GM12874 (cell line): Measurements from ENCODE around the gene SNX11.

Experiments
- CTCF ChIP-seq: IDR thresholded peaks from 2 replicates; pipeline ENCODE4 v1.5.1; 2011; ENCODE audit warnings: low read depth, mild to moderate bottlenecking, control low read depth, low read length, moderate library complexity; ENCODE audit not compliant: insufficient read depth

Gene SNX11

GRCh38 chr17:48152289-48152688 lies 44.7 kb downstream of the SNX11 start:
- no peak for TF ChIP-seq CTCF

DNA sequence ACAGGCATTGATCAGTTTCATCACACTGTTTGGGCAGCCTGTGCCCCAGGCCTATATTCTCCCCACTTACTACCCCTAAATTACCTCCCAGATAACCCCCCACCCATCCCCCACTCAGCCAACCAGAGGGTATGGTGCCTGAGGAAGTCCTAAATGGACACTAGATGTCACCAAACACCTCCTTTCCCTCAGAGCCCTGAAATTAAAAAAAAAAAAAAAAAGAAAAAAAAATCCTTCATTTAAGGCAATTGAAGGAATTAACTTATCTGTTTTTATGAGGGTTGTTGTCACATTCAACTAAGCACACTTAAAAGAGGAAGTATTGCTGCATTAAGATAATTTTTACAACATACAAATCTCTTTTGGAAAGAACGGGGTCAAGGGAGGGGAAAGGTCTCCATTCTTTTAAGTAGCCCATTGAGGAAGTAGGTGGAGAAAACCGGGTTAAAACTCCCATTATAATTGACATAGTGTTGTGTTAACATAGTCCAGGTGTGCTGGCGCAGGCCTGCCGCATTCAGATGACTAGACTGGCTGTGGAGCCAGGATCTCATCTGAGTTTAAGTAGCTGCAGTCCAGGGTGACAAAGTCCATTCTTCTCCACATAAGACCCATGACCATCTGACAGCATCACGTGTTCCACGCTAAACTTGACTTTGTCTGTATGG lies 46.3 kb downstream of the SNX11 start:
- TF ChIP-seq CTCF: no peak

- TF ChIP-seq CTCF: no peak
Observed at GRCh38 chr17:48155889-48156611, 48.5 kb downstream of the SNX11 start.

DNA sequence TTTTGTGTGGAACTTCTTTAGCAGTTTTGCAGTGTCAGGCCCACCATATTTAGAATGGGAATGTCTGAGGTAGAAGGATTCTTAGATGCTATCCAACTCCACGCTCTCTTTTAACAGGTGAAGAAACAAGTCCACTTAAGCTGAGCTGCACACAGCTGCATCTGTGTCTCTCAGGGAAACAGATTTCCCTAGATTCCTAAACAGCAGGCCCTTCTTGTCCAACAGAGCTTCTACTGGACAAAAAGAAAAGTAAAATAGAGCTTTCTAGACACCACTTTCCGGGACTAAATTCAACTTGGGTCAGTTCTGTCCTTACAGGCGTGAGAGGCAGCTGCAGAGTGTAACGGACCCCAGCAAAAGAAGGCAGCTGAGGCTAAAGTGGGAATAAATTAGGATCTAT lies 51.7 kb downstream of the SNX11 start:
- no peak for TF ChIP-seq CTCF

GRCh38 chr17:48160177-48161081 lies 52.9 kb downstream of the SNX11 start:
- TF ChIP-seq CTCF: no peak

DNA sequence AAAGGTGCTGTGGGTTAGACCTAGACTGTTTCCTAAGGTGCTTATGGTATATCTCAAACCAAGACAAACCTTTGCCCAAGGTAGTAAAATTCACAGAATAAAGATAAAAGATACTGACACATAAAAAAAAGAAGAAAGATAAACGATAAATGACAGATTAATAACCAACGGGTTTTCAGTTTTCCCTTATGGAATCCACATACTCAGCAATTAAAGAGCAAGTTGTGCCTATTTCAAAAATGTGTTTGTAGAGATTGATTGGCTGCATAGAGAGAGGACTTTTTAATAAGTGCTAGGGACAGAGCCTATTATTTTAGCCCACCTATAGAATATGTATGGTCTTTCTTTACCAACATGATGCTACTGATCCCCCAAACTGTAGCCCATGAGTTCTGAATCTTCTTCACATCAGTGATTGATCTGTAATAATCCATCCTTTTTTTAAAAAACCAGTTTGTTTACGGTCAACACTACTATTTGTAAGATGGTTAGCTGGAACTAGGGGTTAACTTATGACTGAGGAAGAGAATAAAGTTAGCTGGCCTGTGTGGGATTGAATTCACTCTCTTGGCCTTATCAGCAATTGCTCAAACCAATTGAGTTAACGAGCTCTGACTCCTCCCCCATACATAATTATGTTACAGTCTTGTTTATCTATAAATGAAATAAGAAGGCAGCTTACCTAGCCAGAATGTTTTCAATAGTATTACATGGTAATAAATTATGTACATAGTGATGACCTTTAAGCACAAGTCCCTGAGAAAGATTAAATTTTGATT lies 53.8 kb downstream of the SNX11 start:
- no peak for TF ChIP-seq CTCF
